HG02642 (cell line): ENCODE data around the gene NKTR.

Experiments used
- ATAC-seq: cut with Tn5 transposase; IDR thresholded peaks from one replicate; pipeline ENCODE4 v1.9.1; 2021; ENCODE audit warnings: mild to moderate bottlenecking; ENCODE audit not compliant: unreplicated experiment, poor library complexity

The NKTR gene

DNA sequence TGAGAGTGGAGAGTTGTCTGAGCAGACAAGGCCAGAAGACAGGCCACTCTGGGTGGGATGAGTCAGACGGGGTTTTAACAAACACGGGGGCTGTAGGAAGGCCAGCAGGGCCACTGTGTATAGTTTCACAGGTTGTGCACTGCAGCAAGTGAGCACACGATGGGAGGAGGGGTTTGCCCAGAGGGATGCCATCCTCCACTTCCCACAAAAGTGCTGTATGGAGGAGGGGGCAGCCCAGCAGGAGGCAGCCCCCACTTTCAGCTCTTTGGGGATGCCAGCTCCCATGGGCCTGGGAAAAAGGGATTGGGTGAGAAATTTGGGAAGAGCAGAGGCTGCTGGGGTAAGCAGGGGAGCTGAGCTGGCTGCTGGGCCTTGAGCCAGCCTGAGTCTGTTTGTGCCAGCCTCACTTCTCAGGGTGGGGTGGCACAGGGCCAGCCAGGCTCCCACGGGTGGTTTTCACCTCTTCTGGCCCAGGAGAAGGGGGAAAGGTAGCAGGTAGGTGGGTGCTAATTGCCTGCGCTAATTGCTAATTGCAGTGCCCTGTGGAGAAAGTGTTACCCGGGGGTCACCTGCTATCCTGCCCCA, 59.7 kb downstream of the NKTR start:
- ATAC-seq = no peak

- no peak for ATAC-seq
Observed at GRCh38 chr3:42660898-42661297, 60.4 kb downstream of the NKTR start.

- ATAC-seq = no peak
Observed at GRCh38 chr3:42661593-42662022, 61.1 kb downstream of the NKTR start.

GRCh38 chr3:42662037-42662812, 61.7 kb downstream of the NKTR start:
- no peak for ATAC-seq

GRCh38 chr3:42662813-42663535, 62.5 kb downstream of the NKTR start:
- no peak for ATAC-seq

DNA sequence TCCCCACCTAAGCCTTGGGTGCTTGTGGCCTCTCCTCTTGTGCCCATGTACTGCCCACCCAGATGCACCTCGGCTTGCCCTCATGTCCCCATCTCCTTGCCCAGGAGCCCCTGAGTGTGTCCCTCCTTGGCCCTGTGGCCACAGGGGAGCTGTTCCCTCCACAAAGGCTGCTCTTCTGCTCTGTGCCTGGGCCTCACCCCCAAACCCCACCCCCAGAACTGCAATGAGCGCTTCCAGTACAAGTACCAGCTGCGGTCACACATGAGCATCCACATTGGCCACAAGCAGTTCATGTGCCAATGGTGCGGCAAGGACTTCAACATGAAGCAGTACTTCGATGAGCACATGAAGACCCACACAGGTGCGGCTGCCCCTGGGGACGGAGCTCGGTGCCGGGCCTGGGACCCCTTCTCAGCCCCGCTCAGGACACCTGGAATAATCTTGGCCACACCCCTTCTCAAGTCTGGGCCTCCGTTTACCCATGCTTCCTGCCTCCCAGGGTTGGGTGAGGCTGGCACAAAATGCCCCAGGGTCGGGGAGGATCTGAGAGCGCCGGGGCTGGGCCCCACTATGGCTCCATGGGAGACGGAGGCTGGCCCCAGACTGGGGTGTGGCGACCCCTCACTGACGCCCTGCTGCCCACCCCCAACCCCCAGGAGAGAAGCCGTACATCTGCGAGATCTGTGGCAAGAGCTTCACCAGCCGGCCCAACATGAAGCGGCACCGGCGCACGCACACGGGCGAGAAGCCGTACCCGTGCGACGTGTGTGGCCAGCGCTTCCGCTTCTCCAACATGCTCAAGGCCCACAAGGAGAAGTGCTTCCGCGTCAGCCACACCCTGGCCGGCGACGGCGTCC, 63.3 kb downstream of the NKTR start:
- no peak for ATAC-seq

DNA sequence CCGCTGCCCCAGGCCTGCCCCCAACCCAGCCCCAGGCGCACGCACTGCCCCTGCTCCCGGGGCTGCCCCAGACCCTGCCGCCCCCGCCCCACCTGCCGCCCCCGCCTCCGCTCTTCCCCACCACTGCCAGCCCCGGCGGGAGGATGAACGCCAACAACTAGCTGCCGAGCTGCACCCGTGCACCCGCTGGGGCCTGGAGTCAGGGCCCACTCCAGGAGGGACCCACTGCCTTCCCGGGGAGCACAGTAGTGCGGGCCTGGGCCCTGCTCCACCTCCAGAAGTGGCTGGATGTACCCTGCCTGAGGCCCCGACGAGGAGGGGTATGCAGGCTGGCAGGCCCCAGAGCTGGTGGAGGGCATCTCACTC, 63.9 kb downstream of the NKTR start:
- ATAC-seq = no peak

DNA sequence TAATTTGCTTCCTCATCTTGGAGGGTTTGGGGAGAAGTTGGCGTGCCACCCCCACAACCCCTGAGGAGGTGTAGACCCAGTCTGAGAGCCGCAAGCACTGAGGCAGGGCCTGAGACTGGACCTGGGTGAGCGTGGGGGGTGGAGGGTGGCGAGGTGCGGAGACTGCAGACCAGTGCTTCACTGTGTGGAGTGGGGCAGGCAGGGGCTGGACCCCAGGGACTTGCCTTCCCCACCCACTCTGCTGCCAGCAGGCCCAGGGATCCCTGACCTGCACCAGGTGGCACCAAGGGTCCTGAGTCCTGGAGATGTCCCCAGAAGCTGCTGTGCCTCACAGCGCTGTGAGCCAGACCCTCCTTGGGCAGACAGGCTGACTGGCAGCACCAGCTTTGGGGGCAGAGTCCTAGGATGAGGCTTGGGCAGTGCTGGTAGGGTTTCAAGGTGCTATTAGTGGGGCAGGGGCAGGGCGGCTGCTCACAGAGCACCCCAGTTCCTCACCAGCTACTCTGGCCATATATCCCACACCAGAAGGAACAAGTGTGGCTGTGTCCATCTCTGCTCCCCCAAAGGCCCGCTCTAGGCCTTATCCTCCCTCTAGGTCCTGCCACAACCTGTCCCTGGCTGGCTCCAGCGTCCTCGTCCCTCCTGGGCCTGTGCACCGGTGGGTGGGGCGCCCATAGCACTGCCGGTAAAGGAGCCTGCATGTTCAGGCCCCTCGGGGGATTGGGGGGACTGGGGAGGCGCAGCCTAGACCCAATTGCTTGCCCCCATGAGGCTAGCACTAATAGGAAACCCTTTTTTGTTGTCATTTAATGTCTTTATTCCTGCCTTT, 64.8 kb downstream of the NKTR start:
- ATAC-seq = no peak

GRCh38 chr3:42666022-42666421, 65.5 kb downstream of the NKTR start:
- no peak for ATAC-seq

DNA sequence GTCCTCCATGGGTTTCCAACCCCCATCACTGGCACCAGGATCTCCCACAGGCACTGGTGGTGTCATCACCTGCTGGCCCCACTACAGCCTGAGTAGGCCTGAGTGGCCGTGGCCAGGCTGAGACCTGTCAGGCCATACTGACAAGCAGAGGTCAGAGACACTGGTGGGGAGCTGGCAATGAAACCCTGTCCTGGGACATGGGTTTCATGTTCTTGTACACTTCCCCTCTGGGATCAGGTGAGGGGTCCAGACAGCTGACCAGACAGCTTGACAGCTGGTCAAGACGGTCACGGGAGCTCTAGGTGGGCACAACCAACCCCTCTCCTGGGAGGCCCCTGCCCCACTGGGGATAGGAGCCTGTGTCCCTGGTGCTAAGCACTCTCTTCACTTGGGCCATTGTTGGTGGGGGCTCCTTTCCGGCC, 66.1 kb downstream of the NKTR start:
- no peak for ATAC-seq

DNA sequence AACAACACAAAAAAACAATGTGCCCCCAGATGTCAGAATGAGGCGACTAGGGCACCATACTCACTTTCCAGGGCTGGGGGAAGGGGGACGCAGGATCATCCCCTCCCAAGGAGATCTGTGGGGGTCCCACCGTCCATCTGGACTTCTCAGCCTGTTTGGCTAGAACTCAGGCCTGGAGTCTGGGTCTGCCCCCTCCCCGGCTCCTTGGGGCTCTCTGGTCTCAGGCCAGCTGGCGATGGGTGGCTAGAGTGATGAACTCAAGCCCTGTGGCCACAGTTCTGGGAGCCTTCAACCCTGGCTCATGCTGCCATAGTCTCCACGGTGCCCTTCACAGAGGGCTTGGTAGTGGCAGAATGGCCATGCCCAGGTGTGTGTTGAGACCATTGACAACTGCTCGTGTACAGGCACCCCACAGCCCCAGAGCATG, 66.6 kb downstream of the NKTR start:
- no peak for ATAC-seq

DNA sequence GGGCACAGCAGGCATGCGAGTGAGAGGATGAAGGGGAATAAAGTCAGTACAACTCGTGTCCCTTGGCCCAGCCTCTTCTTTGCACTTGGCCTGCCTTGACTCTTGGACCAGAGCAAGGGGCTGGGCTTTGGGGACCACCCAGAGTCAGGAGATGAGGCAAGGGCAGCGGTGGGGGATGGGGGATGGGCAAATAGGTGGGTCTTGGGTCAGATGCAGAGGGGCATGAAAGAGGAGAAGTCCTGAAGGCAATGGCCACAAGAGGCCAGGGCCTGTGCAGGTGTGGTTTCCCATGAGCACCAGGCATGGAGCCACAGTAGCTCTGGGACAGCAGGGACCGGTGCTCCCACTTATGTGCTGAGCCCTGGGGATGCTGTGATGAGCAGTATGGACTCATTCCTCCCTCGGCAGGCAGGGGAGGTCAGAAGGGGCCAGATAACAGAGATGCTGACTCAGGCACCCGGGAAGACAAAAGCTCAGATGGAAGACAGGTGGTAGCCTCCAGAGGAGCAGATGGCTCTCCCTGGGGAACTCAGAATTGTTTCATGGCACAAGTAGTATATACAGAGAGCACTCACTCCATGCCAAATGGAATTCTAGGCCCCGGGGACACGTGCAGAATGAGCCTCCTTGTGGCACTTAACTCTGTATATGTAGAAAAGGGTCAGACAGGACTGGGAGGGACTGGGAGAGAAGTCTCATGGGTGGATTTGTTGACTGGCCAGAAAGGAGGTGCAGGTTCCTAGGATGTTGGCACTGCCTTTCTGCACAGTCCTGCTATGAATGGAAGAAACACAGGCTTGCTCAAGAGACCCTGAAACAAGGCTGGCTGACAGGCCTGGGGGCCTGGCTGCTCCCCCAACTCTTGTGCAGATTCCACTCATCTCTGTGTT, 67.3 kb downstream of the NKTR start:
- ATAC-seq = no peak

DNA sequence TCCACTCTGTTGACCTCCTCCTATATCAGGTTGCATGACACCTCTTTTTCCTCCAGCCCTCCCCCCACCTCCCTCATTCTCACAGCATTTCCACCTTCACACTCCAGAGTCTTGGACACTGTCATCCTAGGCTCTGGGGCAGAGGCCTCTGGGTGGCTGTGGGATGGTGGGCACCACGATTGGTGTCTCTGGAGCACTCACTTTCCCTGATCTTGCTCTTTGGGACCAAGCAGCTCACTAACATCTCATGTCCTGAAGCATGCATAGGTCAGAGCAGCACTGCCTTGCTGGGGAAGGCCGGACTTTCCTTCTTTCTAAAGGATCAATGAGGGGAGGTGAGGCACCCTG, 67.9 kb downstream of the NKTR start:
- ATAC-seq = no peak

DNA sequence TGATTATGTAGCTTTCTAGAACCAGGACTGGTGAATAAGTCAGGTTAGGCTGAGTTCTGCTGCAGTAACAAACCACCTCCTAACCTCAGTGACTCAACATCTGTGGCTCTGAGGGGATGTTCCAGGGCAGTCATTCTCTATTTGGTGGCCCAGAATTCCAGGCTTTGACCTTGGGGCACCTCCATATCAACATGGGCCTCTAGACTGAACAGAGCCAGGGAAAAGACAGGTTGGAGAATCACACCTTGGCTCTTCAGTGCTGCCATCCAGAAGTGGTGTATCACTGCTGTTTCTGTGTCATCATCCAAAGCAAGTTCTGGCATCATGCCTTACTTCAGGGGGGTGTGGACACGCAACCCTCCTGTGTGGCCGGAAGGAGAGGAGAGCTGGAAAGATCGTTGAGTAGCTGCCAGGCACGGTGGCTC, 68.3 kb downstream of the NKTR start:
- ATAC-seq = no peak

DNA sequence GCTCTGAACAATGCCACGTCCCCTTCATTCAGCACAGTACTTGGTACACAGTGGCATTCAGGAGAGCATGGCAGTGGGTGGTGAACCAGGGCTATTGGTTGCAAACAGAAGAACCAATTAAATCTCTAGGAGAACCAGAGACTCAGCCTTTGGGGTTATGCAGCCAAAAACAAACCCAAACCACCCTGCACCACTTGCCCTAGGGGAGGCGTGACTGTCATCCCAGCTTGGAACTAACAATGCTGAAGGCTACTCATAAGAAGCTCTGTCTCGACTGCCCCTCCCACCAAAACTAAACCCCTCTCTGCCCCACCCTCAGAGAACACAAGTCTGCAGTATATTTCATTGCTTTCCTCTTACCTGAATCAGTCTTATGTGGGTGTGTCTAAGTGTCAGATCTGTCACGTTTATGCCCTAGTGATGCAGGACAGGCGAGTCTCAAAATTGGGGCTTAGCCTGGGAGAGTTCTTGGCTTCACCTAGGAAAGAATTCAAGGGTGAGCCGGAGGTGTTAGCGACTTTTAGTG, 69.6 kb downstream of the NKTR start:
- ATAC-seq = no peak

GRCh38 chr3:42670670-42671069, 70.2 kb downstream of the NKTR start:
- ATAC-seq = no peak

GRCh38 chr3:42672515-42672914, 72.0 kb downstream of the NKTR start:
- no peak for ATAC-seq

GRCh38 chr3:42673082-42673481, 72.6 kb downstream of the NKTR start:
- no peak for ATAC-seq

DNA sequence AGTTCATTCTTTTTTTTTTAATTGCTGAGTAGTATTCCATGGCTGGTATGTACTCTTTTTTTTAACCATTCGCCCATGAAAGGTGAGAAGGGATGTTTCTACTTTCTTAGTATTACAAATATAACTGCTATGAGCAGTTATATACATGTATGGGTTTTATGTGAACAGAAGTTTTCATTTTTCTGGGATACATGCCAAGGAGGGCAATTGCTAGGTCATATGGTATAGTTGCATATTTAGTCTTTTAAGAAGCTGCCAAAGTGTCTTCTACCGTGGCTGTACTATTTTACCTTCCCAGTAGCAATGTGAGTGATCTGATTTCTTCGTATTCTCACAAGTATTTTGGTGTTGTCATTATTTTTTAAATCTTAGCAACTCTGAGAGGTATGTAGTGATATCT, 73.7 kb downstream of the NKTR start:
- ATAC-seq = no peak
